Gastrocnemius medialis (tissue), 4 donors: ENCODE measurements around the gene SAP130.

Source experiments
- POLR2A ChIP-seq, 2 donors: fragments of 450-650 bp; IDR thresholded peaks; one replicate each; pipeline ENCODE4 v1.6.1; 2017; ENCODE audit warnings: antibody characterized with exemption in 2 of 2, mild to moderate bottlenecking in 2 of 2, moderate library complexity in 2 of 2
- TF ChIP-seq, protein P1 (sequence below), 5 experiments: fragments of 450-650 bp in 3 of 5; fragments of 200-600 bp in 2 of 5; sonication (generic) in 2 of 5; IDR thresholded peaks in 4 of 5; conservative IDR thresholded peaks in 1 of 5; 1 replicate in 4 of 5; 2 replicates in 1 of 5; pipeline ENCODE4 v1.5.1; 2016 to 2019; ENCODE audit warnings: antibody characterized with exemption in 5 of 5, mild to moderate bottlenecking in 3 of 5, moderate library complexity in 3 of 5

DNA sequence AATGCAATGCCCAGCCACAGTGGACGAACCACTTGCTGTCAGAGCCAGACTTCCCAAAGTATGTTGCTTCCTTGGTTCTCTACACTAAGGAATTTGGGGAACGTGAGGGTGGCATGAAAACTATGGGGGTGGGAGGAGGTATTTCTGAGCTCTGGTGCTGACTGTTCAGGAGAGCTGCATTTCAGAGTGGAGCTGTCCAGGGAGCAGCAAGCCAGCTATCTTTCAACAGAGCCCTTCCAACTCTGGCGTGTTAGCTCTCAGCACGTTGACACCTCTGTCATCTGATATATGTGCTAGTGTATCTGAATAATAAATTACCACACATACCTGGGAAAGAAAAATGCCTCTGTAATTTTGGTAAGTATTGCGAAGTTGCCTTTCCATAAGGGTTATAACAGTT lies 66.1 kb downstream of the SAP130 start:
- TF ChIP-seq, protein P1, sequence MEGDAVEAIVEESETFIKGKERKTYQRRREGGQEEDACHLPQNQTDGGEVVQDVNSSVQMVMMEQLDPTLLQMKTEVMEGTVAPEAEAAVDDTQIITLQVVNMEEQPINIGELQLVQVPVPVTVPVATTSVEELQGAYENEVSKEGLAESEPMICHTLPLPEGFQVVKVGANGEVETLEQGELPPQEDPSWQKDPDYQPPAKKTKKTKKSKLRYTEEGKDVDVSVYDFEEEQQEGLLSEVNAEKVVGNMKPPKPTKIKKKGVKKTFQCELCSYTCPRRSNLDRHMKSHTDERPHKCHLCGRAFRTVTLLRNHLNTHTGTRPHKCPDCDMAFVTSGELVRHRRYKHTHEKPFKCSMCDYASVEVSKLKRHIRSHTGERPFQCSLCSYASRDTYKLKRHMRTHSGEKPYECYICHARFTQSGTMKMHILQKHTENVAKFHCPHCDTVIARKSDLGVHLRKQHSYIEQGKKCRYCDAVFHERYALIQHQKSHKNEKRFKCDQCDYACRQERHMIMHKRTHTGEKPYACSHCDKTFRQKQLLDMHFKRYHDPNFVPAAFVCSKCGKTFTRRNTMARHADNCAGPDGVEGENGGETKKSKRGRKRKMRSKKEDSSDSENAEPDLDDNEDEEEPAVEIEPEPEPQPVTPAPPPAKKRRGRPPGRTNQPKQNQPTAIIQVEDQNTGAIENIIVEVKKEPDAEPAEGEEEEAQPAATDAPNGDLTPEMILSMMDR (IDR thresholded peaks at IDR 0.05 in 4 of 5, conservative IDR thresholded peaks at IDR 0.05 in 1 of 5), result no peak
- no peak for TF ChIP-seq POLR2A (IDR thresholded peaks at IDR 0.05)
